GM19238 (cell line): ENCODE measurements around the gene POU6F1.

ENCODE experiments used
- DNase-seq: peaks from one replicate; pipeline ENCODE4 v3.0.0; 2011; ENCODE audit warnings: low spot score; ENCODE audit not compliant: insufficient read length

POU6F1 gene

DNA sequence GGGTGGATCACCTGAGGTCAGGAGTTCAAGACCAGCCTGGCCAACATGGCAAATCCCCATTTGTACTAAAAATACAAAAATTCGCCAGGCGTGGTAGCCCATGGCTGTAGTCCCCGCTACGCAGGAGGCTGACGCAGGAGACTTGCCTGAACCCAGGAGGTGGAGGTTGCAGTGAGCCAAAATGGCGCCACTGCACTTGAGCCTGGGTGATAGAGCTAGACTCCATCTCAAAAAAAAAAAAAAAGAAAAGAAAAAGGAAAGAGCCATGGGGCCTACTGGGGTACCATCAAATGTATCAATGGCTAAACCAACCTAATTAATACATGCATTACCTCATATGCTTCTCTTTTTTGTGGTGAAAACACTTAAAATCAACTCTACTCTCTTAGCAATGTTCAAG, 55.6 kb downstream of the POU6F1 start:
- DNase-seq: no peak

DNA sequence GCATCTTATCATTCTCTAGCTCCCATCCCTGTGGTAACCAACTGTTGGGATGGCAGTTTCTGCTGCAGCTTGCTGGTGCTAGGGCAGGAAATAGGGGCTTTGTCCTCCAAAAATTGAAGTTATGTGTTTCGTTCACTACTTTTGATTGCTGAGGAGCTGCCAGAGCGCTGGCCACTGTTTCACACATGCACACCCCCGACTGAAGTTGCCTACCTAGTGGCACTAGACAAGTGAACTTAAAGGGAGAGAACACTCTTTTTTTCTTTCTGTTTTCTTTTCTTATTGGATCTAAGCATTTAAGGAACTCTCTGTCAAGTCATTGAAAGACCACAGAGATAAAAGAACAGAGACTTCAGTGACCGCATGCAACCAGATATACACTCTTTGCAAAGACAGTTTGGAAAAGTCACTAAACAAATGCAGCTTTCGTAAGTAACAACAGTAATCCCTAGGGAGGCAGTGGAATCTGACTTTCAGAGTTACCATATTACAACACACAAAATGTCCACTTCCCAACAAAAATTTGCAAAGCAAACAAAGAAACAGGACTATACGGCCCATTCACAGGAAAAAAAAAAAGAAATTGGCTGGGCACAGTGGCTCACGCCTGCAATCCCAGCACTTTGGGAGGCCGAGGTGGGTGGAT, 56.9 kb downstream of the POU6F1 start:
- DNase-seq: no peak

DNA sequence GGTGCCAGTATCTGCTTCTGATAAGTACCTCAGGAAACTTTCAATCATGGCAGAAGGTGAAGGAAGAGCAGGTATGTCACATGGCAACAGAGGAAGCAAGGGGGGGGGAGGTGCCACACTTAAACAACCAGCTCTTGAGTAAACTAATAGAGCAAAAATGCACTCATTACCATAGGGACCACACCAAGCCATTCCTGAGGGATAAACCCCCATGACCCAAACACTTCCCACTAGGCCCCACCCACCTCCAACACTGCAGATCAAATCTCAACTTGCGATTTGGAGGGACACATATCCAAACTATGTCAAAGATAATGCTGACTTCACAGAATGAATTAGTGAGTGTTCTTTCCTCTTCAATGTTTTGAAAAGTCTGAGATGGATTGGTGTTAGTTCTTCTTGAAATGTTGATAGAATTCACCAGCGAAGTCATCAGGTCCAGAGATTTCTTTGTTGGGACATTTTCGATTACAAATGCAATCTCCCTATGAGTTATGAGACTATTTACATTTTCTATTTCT, 61.6 kb downstream of the POU6F1 start:
- no peak for DNase-seq

DNA sequence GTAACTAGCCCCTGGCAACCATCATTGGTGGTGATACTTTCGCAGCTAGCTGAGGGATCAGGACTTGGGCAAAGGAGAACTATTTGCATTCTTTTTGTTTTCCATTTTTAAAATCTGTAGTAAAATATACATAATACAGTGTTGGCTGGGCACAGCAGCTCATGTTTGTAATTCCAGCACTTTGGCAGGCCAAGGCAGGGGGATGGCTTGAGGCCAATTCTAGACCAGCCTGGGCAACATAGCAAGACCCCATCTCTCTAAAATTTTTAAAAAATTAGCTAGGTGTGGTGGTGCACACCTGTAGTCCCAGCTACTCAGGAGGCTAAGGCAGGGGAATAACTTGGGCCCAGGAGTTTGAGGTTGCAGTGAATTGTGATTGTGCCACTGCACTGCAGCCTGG, 64.9 kb downstream of the POU6F1 start:
- no peak for DNase-seq

DNA sequence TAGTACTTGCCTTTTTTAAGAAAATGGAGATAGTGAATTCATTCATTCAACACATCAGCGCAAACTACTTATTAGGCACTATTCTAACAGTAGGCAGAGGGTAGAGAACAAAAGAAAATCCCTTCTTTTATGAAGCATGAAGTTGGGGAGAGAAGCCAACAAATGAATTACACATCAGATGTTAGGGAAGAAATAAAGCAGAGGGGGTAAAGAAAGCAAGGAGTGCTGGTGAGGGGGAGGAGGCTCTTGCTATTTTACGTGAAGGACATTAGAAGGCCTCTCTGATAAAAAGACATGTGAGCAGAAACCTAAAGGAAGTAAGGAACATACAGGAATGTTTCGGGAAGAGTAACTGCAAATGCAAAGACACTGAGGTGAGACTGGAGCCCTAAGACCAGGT, 67.1 kb downstream of the POU6F1 start:
- no peak for DNase-seq

DNA sequence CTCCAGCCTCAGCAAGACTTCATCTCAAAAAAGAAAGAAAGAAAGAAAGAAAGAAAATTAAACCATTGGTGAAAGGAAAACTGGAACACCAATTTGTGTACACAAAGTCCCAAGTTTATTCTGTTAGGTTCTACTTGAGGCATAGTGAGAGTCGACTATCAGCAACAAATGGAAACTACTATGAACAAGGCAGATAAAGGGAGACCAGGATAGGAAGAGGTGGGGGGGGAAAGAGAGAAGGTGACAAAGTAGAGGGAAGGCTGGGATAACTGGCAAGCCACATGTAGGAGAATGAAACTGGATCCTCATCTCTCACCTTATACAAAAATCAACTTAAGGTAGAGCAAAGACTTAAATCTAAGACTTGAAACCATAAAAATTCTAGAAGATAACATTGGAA, 70.6 kb downstream of the POU6F1 start:
- no peak for DNase-seq

DNA sequence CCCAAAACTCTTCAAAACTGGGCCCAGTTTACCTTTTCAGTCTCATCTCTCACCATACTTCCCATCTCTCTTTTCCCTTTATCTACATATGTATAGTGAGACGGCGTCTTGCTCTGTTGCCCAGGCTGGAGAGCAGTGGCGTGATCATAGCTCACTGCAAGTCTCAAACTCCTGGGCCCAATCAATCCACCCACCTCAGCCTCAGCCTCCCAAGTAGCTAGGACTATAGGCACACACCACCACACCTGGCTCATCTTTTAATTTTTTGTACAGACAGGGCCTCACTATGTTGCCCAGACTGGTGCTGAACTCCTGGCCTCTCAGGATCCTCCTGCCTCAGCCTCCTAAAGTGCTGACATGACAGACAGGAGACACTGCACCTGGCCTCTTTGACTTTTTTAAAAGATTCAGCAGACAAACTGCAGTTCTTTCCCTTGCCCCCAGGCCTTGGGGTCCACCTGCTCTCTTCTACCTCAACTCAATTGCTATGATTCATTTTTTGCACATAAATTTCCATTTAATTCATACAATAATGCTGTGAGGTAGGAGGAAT, 78.5 kb downstream of the POU6F1 start:
- DNase-seq: no peak
